ENCODE measurements around the gene GPS2. TPM values are rescaled to one million over a fixed set of nuclear protein-coding genes. Genes with fewer than 3 reads are reported as not detected.

Gene GPS2
- total and polyA plus RNA-seq, 2 donors (not counting 3 experiments of a cell fraction or from before 2014, with no cell fraction given), result 51.6 to 132 TPM

DNA sequence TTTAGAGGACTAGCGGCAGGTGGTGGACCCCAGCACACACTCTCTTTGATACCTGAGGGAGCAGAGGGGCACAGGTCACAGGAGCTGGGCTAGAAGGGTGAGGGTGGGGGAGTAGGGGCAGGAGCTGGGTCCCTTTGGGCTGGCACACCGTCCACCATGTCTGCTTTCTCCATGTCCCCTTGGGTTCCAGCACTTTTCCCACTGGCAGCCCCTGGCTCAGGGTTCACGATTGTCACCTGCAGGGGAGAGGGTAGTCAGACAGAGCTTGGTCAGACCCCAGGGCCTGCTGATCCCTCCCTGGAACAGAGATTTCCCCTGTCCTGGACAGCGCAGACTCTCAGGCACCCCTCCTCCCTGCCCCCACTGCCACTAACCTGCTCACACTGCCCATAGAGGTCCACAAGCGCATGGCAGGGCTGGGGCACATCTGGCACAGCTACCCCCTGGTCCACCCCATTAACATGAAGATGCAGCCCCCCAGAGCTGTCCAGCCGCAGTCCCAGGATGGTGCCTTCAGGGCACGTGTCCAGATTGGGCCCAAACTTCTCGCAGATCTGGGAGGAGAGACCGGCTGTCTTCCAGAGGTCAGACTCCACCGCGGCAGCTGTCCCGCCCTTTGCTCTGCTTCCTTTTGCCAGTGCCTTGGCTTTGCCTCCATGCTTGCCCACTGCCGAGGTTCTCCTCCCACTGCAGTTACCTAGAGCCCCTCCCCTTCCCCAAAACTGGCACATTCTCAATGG lies 3.1 kb upstream of the GPS2 start:
- no peak overlapping the region for H3K9ac ChIP-seq (replicated peaks; ENCODE audit: extremely low read depth, insufficient read depth, low read length)
- dilution Hi-C loops (cut with MboI; ENCODE audit: extremely low pct_ligation_motif_present, low sequenced_read_pairs) (no loop called here), intact Hi-C loops (cut with micrococcal nuclease) (no loop called here)
- H3K4me2 ChIP-seq (ENCODE audit: insufficient read depth, low read length), result no peak overlapping the region
- no peak for TF ChIP-seq FOS (IDR thresholded peaks at IDR 0.05; ENCODE audit: borderline replicate concordance, insufficient read depth, low read length)
- TF ChIP-seq EZH2 (IDR thresholded peaks at IDR 0.05; ENCODE audit: borderline replicate concordance, low read depth, low read length, severe bottlenecking), result no peak
- no peak for TF ChIP-seq GATA2 (IDR thresholded peaks at IDR 0.05; ENCODE audit: insufficient read depth, insufficient read length, low read depth, low read length)
- TF ChIP-seq CTCF (IDR thresholded peaks at IDR 0.05; ENCODE audit: extremely low read depth in 1 of 2, insufficient read depth in 1 of 2, low read depth in 1 of 2, low read length in 2 of 2), result no peak
- no peak for TF ChIP-seq POLR2A (IDR thresholded peaks at IDR 0.05; ENCODE audit: low read depth, low read length)
- TF ChIP-seq MYC (IDR thresholded peaks at IDR 0.05; ENCODE audit: low read depth, low read length), result no peak
- TF ChIP-seq, protein P1, sequence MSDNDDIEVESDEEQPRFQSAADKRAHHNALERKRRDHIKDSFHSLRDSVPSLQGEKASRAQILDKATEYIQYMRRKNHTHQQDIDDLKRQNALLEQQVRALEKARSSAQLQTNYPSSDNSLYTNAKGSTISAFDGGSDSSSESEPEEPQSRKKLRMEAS (IDR thresholded peaks at IDR 0.05; ENCODE audit: insufficient read depth, insufficient read length), result no peak
- TF ChIP-seq JUN (IDR thresholded peaks at IDR 0.05; ENCODE audit: borderline replicate concordance, insufficient read depth, insufficient read length, low read depth), result no peak
- TF ChIP-seq POLR2AphosphoS5 (IDR thresholded peaks at IDR 0.05; ENCODE audit: insufficient read depth, low read depth, low read length), result no peak
- H3K79me2 ChIP-seq (ENCODE audit: control insufficient read depth, insufficient read depth, low read length), result peaks cover 4% of the 10 kb centered on the region
- peaks cover 15 to 51% of the 10 kb centered on the region in 2 experiments for H3K36me3 ChIP-seq (ENCODE audit: control insufficient read depth in 2 of 2, extremely low read depth in 1 of 2, insufficient read depth in 2 of 2, low read length in 2 of 2)
- no peak overlapping the region for H3K27ac ChIP-seq (ENCODE audit: insufficient read depth, low read depth, low read length)
- ChIA-PET CTCF (interaction anchor here (1.0 to 1.1 kb wide), 2 partner anchors 27 to 243 kb away, joined by 3 read pairs; no protein-coding TSS in a partner anchor), POLR2A (no interaction called here)
- DNase-seq (ENCODE audit: low read depth, low spot score) (no peak), FAIRE-seq (no peak)
- no peak overlapping the region for H3K4me3 ChIP-seq (replicated peaks in 1 of 3; ENCODE audit: insufficient read depth in 1 of 3, low read depth in 1 of 3, low read length in 3 of 3)
- H4K20me1 ChIP-seq (replicated peaks; ENCODE audit: control insufficient read depth, extremely low read depth, insufficient read depth, low read length), result no peaks in the 10 kb centered on the region
- no peaks in the 10 kb centered on the region for H3K27me3 ChIP-seq (ENCODE audit: control insufficient read depth in 2 of 2, insufficient read depth in 2 of 2, low read length in 2 of 2)
- no peaks in the 10 kb centered on the region for H3K9me3 ChIP-seq (replicated peaks; ENCODE audit: control insufficient read depth, insufficient read depth, low read length)
- H3K9me1 ChIP-seq (replicated peaks; ENCODE audit: control insufficient read depth, extremely low read depth, insufficient read depth, low read length), result no peaks in the 10 kb centered on the region
- H2AFZ ChIP-seq (ENCODE audit: low read depth, low read length), result no peak overlapping the region
- BruUV-seq (replicated peaks), result no TSS peak
- H3K4me1 ChIP-seq (ENCODE audit: control insufficient read depth, extremely low read depth, insufficient read depth, low read length), result peaks cover 22% of the 10 kb centered on the region

All from endothelial cell of umbilical vein (primary cell).